ENCODE results near the gene GINS1. TPM values are rescaled to one million over a fixed set of nuclear protein-coding genes. Genes with fewer than 3 reads are reported as not detected.

The GINS1 gene
- total and polyA plus RNA-seq, 4 donors: 0.17 to 11.4 (median 0.48) TPM

GRCh38 chr20:25465243-25466135 is 58.0 kb downstream of the GINS1 start:
- no peak for DNase-seq (ENCODE audit: low spot score)
- no peaks in the 10 kb centered on the region for H3K27me3 ChIP-seq (ENCODE audit: control insufficient read depth in 4 of 4, insufficient read depth in 4 of 4, low read length in 3 of 4)
- peaks cover 1 to 59% (median 28%) of the 10 kb centered on the region in 4 donors for H3K36me3 ChIP-seq (ENCODE audit: control insufficient read depth in 4 of 4, insufficient read depth in 3 of 4, low read depth in 1 of 4, low read length in 3 of 4)
- no peaks in the 10 kb centered on the region for H3K9me3 ChIP-seq (ENCODE audit: control insufficient read depth in 4 of 4, low read length in 3 of 4)
- 96% methylated on average over 15 of the region's 15 CpGs for WGBS
- no peak overlapping the region for H3K27ac ChIP-seq (ENCODE audit: low read depth in 1 of 2, low read length in 2 of 2)
- TF ChIP-seq FOXA2 (IDR thresholded peaks at IDR 0.05): no peak
- TF ChIP-seq, protein P1, sequence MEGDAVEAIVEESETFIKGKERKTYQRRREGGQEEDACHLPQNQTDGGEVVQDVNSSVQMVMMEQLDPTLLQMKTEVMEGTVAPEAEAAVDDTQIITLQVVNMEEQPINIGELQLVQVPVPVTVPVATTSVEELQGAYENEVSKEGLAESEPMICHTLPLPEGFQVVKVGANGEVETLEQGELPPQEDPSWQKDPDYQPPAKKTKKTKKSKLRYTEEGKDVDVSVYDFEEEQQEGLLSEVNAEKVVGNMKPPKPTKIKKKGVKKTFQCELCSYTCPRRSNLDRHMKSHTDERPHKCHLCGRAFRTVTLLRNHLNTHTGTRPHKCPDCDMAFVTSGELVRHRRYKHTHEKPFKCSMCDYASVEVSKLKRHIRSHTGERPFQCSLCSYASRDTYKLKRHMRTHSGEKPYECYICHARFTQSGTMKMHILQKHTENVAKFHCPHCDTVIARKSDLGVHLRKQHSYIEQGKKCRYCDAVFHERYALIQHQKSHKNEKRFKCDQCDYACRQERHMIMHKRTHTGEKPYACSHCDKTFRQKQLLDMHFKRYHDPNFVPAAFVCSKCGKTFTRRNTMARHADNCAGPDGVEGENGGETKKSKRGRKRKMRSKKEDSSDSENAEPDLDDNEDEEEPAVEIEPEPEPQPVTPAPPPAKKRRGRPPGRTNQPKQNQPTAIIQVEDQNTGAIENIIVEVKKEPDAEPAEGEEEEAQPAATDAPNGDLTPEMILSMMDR (IDR thresholded peaks at IDR 0.05; ENCODE audit: low read depth, low read length, missing input control): no peak
- TF ChIP-seq SP1 (IDR thresholded peaks at IDR 0.05): no peak
- TF ChIP-seq HNF4G (IDR thresholded peaks at IDR 0.05): no peak
- no peak for TF ChIP-seq HNF4A (conservative IDR thresholded peaks at IDR 0.05)
- TF ChIP-seq, protein P2, sequence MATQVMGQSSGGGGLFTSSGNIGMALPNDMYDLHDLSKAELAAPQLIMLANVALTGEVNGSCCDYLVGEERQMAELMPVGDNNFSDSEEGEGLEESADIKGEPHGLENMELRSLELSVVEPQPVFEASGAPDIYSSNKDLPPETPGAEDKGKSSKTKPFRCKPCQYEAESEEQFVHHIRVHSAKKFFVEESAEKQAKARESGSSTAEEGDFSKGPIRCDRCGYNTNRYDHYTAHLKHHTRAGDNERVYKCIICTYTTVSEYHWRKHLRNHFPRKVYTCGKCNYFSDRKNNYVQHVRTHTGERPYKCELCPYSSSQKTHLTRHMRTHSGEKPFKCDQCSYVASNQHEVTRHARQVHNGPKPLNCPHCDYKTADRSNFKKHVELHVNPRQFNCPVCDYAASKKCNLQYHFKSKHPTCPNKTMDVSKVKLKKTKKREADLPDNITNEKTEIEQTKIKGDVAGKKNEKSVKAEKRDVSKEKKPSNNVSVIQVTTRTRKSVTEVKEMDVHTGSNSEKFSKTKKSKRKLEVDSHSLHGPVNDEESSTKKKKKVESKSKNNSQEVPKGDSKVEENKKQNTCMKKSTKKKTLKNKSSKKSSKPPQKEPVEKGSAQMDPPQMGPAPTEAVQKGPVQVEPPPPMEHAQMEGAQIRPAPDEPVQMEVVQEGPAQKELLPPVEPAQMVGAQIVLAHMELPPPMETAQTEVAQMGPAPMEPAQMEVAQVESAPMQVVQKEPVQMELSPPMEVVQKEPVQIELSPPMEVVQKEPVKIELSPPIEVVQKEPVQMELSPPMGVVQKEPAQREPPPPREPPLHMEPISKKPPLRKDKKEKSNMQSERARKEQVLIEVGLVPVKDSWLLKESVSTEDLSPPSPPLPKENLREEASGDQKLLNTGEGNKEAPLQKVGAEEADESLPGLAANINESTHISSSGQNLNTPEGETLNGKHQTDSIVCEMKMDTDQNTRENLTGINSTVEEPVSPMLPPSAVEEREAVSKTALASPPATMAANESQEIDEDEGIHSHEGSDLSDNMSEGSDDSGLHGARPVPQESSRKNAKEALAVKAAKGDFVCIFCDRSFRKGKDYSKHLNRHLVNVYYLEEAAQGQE (IDR thresholded peaks at IDR 0.05): no peak
- TF ChIP-seq, protein P3, sequence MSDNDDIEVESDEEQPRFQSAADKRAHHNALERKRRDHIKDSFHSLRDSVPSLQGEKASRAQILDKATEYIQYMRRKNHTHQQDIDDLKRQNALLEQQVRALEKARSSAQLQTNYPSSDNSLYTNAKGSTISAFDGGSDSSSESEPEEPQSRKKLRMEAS (IDR thresholded peaks at IDR 0.05): no peak
- no peak for TF ChIP-seq NR2F2 (IDR thresholded peaks at IDR 0.05)
- no peak for TF ChIP-seq YY1 (IDR thresholded peaks at IDR 0.05)
- no peak for TF ChIP-seq JUND (IDR thresholded peaks at IDR 0.05)
- TF ChIP-seq, protein P4, sequence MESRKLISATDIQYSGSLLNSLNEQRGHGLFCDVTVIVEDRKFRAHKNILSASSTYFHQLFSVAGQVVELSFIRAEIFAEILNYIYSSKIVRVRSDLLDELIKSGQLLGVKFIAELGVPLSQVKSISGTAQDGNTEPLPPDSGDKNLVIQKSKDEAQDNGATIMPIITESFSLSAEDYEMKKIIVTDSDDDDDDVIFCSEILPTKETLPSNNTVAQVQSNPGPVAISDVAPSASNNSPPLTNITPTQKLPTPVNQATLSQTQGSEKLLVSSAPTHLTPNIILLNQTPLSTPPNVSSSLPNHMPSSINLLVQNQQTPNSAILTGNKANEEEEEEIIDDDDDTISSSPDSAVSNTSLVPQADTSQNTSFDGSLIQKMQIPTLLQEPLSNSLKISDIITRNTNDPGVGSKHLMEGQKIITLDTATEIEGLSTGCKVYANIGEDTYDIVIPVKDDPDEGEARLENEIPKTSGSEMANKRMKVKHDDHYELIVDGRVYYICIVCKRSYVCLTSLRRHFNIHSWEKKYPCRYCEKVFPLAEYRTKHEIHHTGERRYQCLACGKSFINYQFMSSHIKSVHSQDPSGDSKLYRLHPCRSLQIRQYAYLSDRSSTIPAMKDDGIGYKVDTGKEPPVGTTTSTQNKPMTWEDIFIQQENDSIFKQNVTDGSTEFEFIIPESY (IDR thresholded peaks at IDR 0.05): no peak
- TF ChIP-seq RXRA (IDR thresholded peaks at IDR 0.05): no peak
- TF ChIP-seq ATF3 (IDR thresholded peaks at IDR 0.05): no peak
- no peak for TF ChIP-seq RAD21 (IDR thresholded peaks at IDR 0.05)
- no peak for TF ChIP-seq EGR1 (IDR thresholded peaks at IDR 0.05; ENCODE audit: low read depth in 2 of 2)
- no peak for TF ChIP-seq GABPA (IDR thresholded peaks at IDR 0.05 in 1 of 2, conservative IDR thresholded peaks at IDR 0.05 in 1 of 2)
- TF ChIP-seq TAF1 (conservative IDR thresholded peaks at IDR 0.05): no peak
- no peaks in the 10 kb centered on the region for H3K4me1 ChIP-seq (ENCODE audit: control insufficient read depth in 4 of 4, insufficient read depth in 4 of 4, low read length in 3 of 4)
- no peak overlapping the region for H3K4me3 ChIP-seq (ENCODE audit: low read depth in 1 of 3, low read length in 3 of 3)
- no peak overlapping the region for H3K9ac ChIP-seq (ENCODE audit: low read depth in 1 of 2, low read length in 2 of 2)
